Stomach (tissue), 4 donors: ENCODE measurements around the gene TXLNA.

Experiments
- CTCF ChIP-seq, 7 experiments: fragments of 450-650 bp in 4 of 7; fragments of 200-600 bp in 3 of 7; sonication (generic) in 3 of 7; IDR thresholded peaks; one replicate each; pipeline ENCODE4 v1.5.1; 2016 to 2019; ENCODE audit warnings: antibody characterized with exemption in 7 of 7, control low read depth in 2 of 7, mild to moderate bottlenecking in 1 of 7
- POLR2A ChIP-seq, 4 donors: fragments of 450-650 bp; IDR thresholded peaks; one replicate each; pipeline ENCODE4 v1.6.1; 2016; ENCODE audit warnings: antibody characterized with exemption in 4 of 4, control low read depth in 2 of 4, mild to moderate bottlenecking in 1 of 4, moderate library complexity in 1 of 4
- POLR2AphosphoS5 ChIP-seq, 3 donors: sonication (generic); formaldehyde crosslinking; IDR thresholded peaks; one replicate each; pipeline ENCODE4 v1.6.1; 2016; ENCODE audit warnings: antibody characterized with exemption in 3 of 3

- TF ChIP-seq CTCF (IDR thresholded peaks at IDR 0.05) (peak in 5 of 7 experiments; percentile 36 to 75 (median 61)), POLR2A (IDR thresholded peaks at IDR 0.05) (no peak), POLR2AphosphoS5 (IDR thresholded peaks at IDR 0.05) (peak in 1 of 3 donors; percentile 44)
Measured at GRCh38 chr1:32215629-32216480, 36.4 kb downstream of the TXLNA start.
